CD4-positive, CD25-positive, alpha-beta regulatory T cell (primary cell): ENCODE data around the gene ZFAND4. TPM values are rescaled to one million over a fixed set of nuclear protein-coding genes. Genes with fewer than 3 reads are reported as not detected.

Source experiments
- ATAC-seq, 2 donors: fragments of 150-1000 bp; cut with Tn5 transposase; one replicate each; pipeline ENCODE4 v1.10.0; 2021; ENCODE audit warnings: low read depth in 2 of 2, moderate number of reproducible peaks in 2 of 2, moderate library complexity in 1 of 2
- DNase-seq, 3 donors: peaks; one replicate each; pipeline versions ENCODE4 v3.0.0 to v3.0.0-alpha.2; 2012 to 2022; ENCODE audit warnings: mixed read lengths in 1 of 3
- H3K27ac ChIP-seq: one replicate; pipeline ENCODE4 v1.7.0; 2013; ENCODE audit warnings: mild to moderate bottlenecking, low read length; ENCODE audit not compliant: insufficient read depth, poor library complexity, severe bottlenecking
- H3K27me3 ChIP-seq: one replicate; pipeline ENCODE4 v1.7.0; 2013; ENCODE audit warnings: low read length; ENCODE audit not compliant: control insufficient read depth, insufficient read depth
- H3K36me3 ChIP-seq: one replicate; pipeline ENCODE4 v1.7.0; 2013; ENCODE audit warnings: mild to moderate bottlenecking, low read length, moderate library complexity; ENCODE audit not compliant: control insufficient read depth, insufficient read depth
- H3K4me1 ChIP-seq: 2 replicates; pipeline ENCODE4 v1.7.0; 2013; ENCODE audit warnings: mild to moderate bottlenecking, low read length; ENCODE audit not compliant: insufficient read depth, control insufficient read depth, poor library complexity, severe bottlenecking
- H3K4me3 ChIP-seq: one replicate; pipeline ENCODE4 v1.7.0; 2013; ENCODE audit warnings: low read depth, mild to moderate bottlenecking, low read length, moderate library complexity
- H3K9me3 ChIP-seq, 2 experiments: 1 replicate in 1 of 2; 2 replicates in 1 of 2; pipeline ENCODE4 v1.7.0; 2013; ENCODE audit warnings: low read length in 2 of 2, mild to moderate bottlenecking in 1 of 2, moderate library complexity in 1 of 2; ENCODE audit not compliant: control insufficient read depth in 2 of 2
- H3K27ac Mint-ChIP-seq, 3 donors: one replicate each; pipeline ENCODE4 v1.8.0; 2020 to 2022; ENCODE audit warnings: mild to moderate bottlenecking in 3 of 3, mixed read lengths in 3 of 3, moderate library complexity in 2 of 3
- H3K27me3 Mint-ChIP-seq: one replicate; pipeline ENCODE4 v1.8.0; 2022; ENCODE audit warnings: mild to moderate bottlenecking, mixed read lengths
- H3K36me3 Mint-ChIP-seq: one replicate; pipeline ENCODE4 v1.8.0; 2020; ENCODE audit warnings: mixed read lengths
- H3K4me1 Mint-ChIP-seq, 4 donors: one replicate each; pipeline ENCODE4 v1.8.0; 2020 to 2022; ENCODE audit warnings: mixed read lengths in 4 of 4, mild to moderate bottlenecking in 1 of 4
- H3K4me3 Mint-ChIP-seq, 4 donors: one replicate each; pipeline ENCODE4 v1.8.0; 2020 to 2022; ENCODE audit warnings: mild to moderate bottlenecking in 4 of 4, mixed read lengths in 4 of 4, moderate library complexity in 3 of 4
- H3K9me3 Mint-ChIP-seq, 7 donors: one replicate each; pipeline ENCODE4 v1.8.0; 2020 to 2022; ENCODE audit warnings: mixed read lengths in 7 of 7, mild to moderate bottlenecking in 3 of 7, moderate library complexity in 2 of 7
- polyA plus RNA-seq, 4 donors: library from polyadenylated mRNA; unstranded; fragments of 300-500 nt; fragmentation: Illumina TruSeq; gene quantifications; one replicate each; pipeline ENCODE4 v1.2.3, GENCODE V29; 2021
- total RNA-seq: library from RNA; stranded (reverse); gene quantifications from one replicate; pipeline ENCODE4 v1.2.3, GENCODE V29; 2022

ZFAND4 gene
- total and polyA plus RNA-seq, 5 donors from 2014 or later: 17.4 to 34.7 (median 19.2) TPM

- H3K4me3 ChIP-seq: no peak overlapping the region
- H3K27ac ChIP-seq: no peak overlapping the region
- H3K27me3 ChIP-seq: peaks cover 1% of the 10 kb centered on the region
- H3K27me3 Mint-ChIP-seq: no peaks in the 10 kb centered on the region
- ATAC-seq: no peak
- H3K36me3 ChIP-seq: peaks cover 7% of the 10 kb centered on the region
- H3K9me3 ChIP-seq: peaks cover 0 to 11% of the 10 kb centered on the region in 2 experiments
- H3K9me3 Mint-ChIP-seq: peaks cover 3 to 6% (median 4%) of the 10 kb centered on the region in 7 donors
- H3K36me3 Mint-ChIP-seq: peaks cover 43% of the 10 kb centered on the region
- peaks cover 5 to 41% (median 18%) of the 10 kb centered on the region in 4 donors for H3K4me1 Mint-ChIP-seq
- H3K27ac Mint-ChIP-seq: no peak overlapping the region
- H3K4me3 Mint-ChIP-seq: no peak overlapping the region
- no peak for DNase-seq
- peaks cover 8% of the 10 kb centered on the region for H3K4me1 ChIP-seq
Measured at GRCh38 chr10:45586028-45586824, 86.3 kb downstream of the ZFAND4 start.

- H3K4me1 Mint-ChIP-seq: peaks cover 14 to 45% (median 28%) of the 10 kb centered on the region in 4 donors
- peak overlapping the region in 1 of 4 donors; percentile 20 for H3K4me3 Mint-ChIP-seq
- Histone ChIP-seq H3K4me3 (no peak overlapping the region), H3K27me3 (peaks cover 1% of the 10 kb centered on the region), H3K36me3 (peaks cover 7% of the 10 kb centered on the region), H3K27ac (no peak overlapping the region), H3K4me1 (peaks cover 12% of the 10 kb centered on the region), H3K9me3 (peaks cover 0 to 11% of the 10 kb centered on the region in 2 experiments)
- H3K36me3 Mint-ChIP-seq: peaks cover 33% of the 10 kb centered on the region
- peaks cover 3 to 6% (median 4%) of the 10 kb centered on the region in 7 donors for H3K9me3 Mint-ChIP-seq
- DNase-seq (no peak), ATAC-seq (no peak)
- H3K27ac Mint-ChIP-seq: no peak overlapping the region
- H3K27me3 Mint-ChIP-seq: no peaks in the 10 kb centered on the region
Measured at GRCh38 chr10:45585131-45585530, 87.4 kb downstream of the ZFAND4 start.

GRCh38 chr10:45582386-45582781 lies 90.2 kb downstream of the ZFAND4 start:
- DNase-seq (no peak), ATAC-seq (no peak)
- H3K9me3 Mint-ChIP-seq: peaks cover 3 to 6% (median 4%) of the 10 kb centered on the region in 7 donors
- Histone ChIP-seq H3K27me3 (peaks cover 1% of the 10 kb centered on the region), H3K36me3 (peaks cover 2% of the 10 kb centered on the region), H3K4me1 (peaks cover 16% of the 10 kb centered on the region), H3K4me3 (no peak overlapping the region), H3K9me3 (peaks cover 0 to 11% of the 10 kb centered on the region in 2 experiments), H3K27ac (no peak overlapping the region)
- H3K36me3 Mint-ChIP-seq: peaks cover 24% of the 10 kb centered on the region
- H3K4me1 Mint-ChIP-seq: peaks cover 14 to 41% (median 29%) of the 10 kb centered on the region in 4 donors
- H3K27me3 Mint-ChIP-seq: no peaks in the 10 kb centered on the region
- peak overlapping the region; percentile 36 to 82 (median 46) for H3K4me3 Mint-ChIP-seq
- H3K27ac Mint-ChIP-seq: peak overlapping the region; percentile 36 to 93 (median 47)

- Mint-ChIP-seq H3K4me1 (peaks cover 14 to 42% (median 29%) of the 10 kb centered on the region in 4 donors), H3K4me3 (peak overlapping the region; percentile 40 to 96 (median 71)), H3K27ac (peak overlapping the region; percentile 47 to 93 (median 89)), H3K9me3 (peaks cover 2 to 5% (median 4%) of the 10 kb centered on the region in 7 donors), H3K36me3 (peaks cover 18% of the 10 kb centered on the region), H3K27me3 (no peaks in the 10 kb centered on the region)
- peak overlapping the region; percentile 96 for H3K4me3 ChIP-seq
- H3K4me1 ChIP-seq: peaks cover 16% of the 10 kb centered on the region
- peaks cover 0 to 8% of the 10 kb centered on the region in 2 experiments for H3K9me3 ChIP-seq
- H3K27ac ChIP-seq: peak overlapping the region; percentile 67
- H3K27me3 ChIP-seq: peaks cover 1% of the 10 kb centered on the region
- no peaks in the 10 kb centered on the region for H3K36me3 ChIP-seq
- DNase-seq (no peak), ATAC-seq (no peak)
Measured at GRCh38 chr10:45581582-45582385, 90.8 kb downstream of the ZFAND4 start.

- H3K4me3 Mint-ChIP-seq: peak overlapping the region; percentile 82 to 96 (median 90)
- H3K4me1 Mint-ChIP-seq: peaks cover 13 to 41% (median 29%) of the 10 kb centered on the region in 4 donors
- no peaks in the 10 kb centered on the region for H3K36me3 ChIP-seq
- peaks cover 1% of the 10 kb centered on the region for H3K27me3 ChIP-seq
- H3K27ac Mint-ChIP-seq: peak overlapping the region; percentile 89 to 93 (median 92)
- H3K4me1 ChIP-seq: peaks cover 16% of the 10 kb centered on the region
- H3K9me3 Mint-ChIP-seq: peaks cover 0 to 5% (median 4%) of the 10 kb centered on the region in 7 donors
- DNase-seq (peak in 1 of 3 donors; percentile 40), ATAC-seq (peak; percentile 43 to 51)
- peaks cover 0 to 2% of the 10 kb centered on the region in 2 experiments for H3K9me3 ChIP-seq
- peak overlapping the region; percentile 96 for H3K4me3 ChIP-seq
- H3K36me3 Mint-ChIP-seq: peaks cover 12% of the 10 kb centered on the region
- H3K27ac ChIP-seq: peak overlapping the region; percentile 67
- no peaks in the 10 kb centered on the region for H3K27me3 Mint-ChIP-seq
Measured at GRCh38 chr10:45581216-45581549, 91.4 kb downstream of the ZFAND4 start.

GRCh38 chr10:45580371-45581215 lies 92.0 kb downstream of the ZFAND4 start:
- no peaks in the 10 kb centered on the region for H3K27me3 Mint-ChIP-seq
- Histone ChIP-seq H3K4me1 (peaks cover 16% of the 10 kb centered on the region), H3K36me3 (no peaks in the 10 kb centered on the region), H3K27ac (peak overlapping the region; percentile 67), H3K4me3 (peak overlapping the region; percentile 96), H3K9me3 (no peaks in the 10 kb centered on the region), H3K27me3 (peaks cover 1% of the 10 kb centered on the region)
- peaks cover 9% of the 10 kb centered on the region for H3K36me3 Mint-ChIP-seq
- H3K4me1 Mint-ChIP-seq: peaks cover 9 to 39% (median 29%) of the 10 kb centered on the region in 4 donors
- peaks cover 0 to 5% (median 2%) of the 10 kb centered on the region in 7 donors for H3K9me3 Mint-ChIP-seq
- H3K4me3 Mint-ChIP-seq: peak overlapping the region; percentile 82 to 96 (median 90)
- H3K27ac Mint-ChIP-seq: peak overlapping the region; percentile 89 to 93 (median 92)
- peak in 2 of 3 donors; percentile 42 to 76 for DNase-seq
- ATAC-seq: peak; percentile 62 to 64
